NCI-H146 treated with DMSO at 0.1 percent for 48 hours (cell line): ENCODE measurements around the gene KYNU.
"Not testable (repeated sequence)": the region's sequence is repeated elsewhere in the genome, so short reads cannot be mapped to it uniquely, and the experiment has no call there.

Experiments
- DNase-seq: peaks from one replicate; lab custom pipeline; 2025; ENCODE audit not compliant: unreplicated experiment; lab: John Stamatoyannopoulos, UW

Gene KYNU

DNA sequence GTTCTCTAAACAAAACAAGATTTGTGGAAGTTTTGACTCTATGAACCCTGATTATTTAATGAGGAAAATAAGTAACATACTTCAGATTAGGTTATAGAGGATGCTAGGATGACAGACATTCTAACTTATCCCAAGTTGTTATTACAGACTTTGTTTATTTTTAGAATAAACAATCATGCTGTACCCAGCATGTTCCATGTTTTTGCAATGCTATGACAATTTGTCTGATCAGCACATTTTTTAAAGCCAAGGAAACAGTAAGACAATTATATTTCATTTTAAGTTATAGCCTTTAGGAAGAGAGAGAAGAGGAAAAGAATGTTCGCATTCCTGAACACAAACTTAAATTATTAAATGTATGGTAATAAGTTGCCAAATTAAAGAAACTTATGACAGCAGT is 119.8 kb downstream of the KYNU start:
- DNase-seq, result no peak

DNA sequence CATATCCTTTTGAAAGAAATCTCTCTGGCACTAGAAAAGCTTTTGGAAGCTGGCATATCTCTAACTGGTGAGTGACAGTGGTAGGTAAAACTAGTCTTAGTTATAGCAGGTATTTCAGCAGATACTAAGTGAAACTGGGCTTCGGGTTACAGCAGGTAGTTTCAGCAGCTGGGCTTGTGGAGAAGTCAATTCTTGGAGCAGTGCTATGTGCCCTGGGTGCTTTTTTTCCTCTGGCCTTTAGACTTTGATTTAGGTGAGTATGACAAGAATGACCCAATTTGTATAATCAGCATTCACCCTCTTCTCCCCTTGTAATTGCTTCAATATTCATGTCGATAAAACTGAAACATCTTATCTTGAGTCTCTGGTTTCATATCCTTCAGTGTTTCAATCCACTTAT is 123.1 kb downstream of the KYNU start:
- DNase-seq, result no peak

GRCh38 chr2:143001501-143001900 is 124.0 kb downstream of the KYNU start:
- DNase-seq, result no peak

DNA sequence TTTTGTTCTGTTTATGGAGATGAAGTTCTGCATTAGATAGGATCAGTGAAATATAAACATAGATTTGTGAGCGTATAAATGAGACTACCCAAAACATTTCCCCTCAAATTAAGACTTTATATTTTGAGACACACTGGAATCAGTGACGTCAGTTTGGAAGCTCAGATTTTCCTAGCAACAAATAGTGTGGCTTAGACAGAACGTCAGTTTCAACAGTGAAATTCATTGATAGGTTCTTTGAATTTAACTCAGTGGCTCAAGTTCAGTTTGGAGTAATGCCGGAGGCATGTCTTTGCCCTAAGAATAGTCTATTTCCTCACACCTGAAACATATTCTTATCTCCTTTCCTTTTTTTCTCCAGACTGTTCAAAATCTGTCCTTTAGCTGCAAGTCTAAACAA is 138.2 kb downstream of the KYNU start:
- DNase-seq, result no peak

- DNase-seq, result no peak
These were observed 149.1 kb downstream of the KYNU start for GRCh38 chr2:143026411-143027054.

DNA sequence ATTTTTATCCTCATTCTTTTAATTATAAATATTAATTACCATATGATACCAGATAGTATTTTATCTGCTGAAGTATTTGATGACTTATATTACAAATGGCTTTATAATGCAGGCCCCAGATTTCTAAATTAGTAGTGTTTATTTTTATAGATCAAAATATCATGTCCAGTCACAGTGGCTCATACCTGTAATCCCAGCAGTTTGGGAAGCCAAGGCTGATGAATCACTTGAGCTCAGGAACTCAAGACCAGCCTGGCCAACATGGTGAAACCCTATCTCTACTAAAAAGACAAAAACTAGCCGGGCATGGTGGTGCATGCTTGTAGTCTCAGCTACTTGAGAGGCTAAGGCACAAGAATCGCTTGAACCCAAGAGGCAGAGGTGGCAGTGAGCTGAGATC is 151.7 kb downstream of the KYNU start:
- no peak for DNase-seq

- no peak for DNase-seq
These were observed 152.7 kb downstream of the KYNU start for GRCh38 chr2:143030127-143030526.

DNA sequence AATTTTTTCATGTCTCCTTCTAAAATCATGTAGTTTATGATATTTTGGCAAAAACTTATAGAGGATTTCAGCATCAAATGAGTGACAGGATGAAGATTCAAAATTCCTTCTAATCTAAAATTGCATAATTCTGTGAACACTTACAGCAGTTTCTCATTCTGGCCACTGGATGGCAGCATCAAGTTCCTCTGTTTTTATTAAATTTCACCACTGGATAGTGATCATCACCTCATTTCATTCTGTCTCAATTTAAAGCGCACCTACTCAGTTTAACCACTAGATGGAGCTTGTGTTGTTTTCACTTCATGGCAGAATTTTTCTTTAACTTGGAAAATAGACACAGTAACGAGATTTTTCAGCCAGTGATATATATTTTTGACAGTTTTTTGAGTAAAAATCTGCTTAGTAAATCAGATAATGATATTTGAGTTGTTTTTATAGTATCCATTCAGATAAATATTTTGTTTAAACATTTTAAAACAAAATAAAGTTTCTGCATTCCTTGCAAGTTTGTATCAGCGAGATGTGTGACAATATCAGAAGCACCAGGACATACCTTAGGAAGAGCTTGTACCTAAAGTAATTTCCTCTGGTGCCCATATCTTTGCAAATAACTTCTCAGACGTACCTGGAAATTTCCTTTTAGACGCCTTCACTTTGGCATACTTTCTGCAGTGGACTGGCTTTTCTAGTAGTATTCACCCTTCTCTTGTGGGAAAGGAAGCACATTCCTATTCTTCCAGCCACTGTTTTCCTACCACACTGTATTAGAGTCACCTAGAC is 157.0 kb downstream of the KYNU start:
- DNase-seq, result peak; percentile 78

DNA sequence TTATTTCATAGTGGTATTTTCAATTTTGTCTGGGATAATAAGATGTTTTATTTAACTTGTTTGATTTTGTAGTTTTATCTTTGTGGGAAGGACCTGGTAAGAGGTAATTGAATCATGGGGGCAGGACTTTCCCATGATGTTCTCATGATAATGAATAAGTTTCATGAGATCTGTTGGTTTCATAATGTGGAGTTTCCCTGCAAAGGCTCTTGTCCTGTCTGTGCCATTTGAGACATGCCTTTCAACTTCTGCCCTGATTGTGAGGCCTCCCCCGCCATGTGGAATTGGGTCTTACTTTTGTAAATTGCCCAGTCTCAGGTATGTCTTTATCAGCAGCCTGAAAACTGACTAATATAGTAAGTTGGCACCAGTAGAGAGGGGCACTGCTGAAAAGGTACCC is 174.0 kb downstream of the KYNU start:
- no peak for DNase-seq

GRCh38 chr2:143053437-143053836 is 176.0 kb downstream of the KYNU start:
- DNase-seq, result not testable (repeated sequence)

GRCh38 chr2:143056550-143056949 is 179.1 kb downstream of the KYNU start:
- no peak for DNase-seq

GRCh38 chr2:143058851-143059250 is 181.4 kb downstream of the KYNU start:
- DNase-seq, result no peak

DNA sequence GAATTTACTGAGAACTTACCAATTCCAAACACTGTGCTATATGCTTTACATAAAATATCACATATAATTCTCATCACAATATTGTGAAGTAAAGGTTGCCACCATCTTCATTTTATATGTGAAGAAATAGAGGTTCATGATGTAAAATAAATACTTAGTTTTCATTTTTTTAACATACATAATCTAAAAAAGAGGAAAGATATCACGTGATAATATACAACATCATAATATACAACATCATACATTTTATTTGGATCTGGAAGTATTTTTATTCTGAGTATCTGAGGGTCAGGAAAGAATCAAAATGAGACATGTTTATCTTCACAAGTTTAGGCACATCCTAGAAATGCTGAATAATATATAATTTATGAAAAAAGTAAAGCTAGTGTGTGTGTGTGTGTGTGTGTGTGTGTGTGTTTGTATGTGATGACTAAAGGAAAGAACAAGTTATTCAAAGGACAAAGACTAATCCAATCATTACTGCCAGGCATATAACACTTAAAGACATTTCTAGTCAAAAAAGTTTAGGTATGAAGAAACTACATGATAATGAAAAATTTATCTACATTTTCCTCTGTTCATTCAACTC is 186.2 kb downstream of the KYNU start:
- DNase-seq, result no peak

DNA sequence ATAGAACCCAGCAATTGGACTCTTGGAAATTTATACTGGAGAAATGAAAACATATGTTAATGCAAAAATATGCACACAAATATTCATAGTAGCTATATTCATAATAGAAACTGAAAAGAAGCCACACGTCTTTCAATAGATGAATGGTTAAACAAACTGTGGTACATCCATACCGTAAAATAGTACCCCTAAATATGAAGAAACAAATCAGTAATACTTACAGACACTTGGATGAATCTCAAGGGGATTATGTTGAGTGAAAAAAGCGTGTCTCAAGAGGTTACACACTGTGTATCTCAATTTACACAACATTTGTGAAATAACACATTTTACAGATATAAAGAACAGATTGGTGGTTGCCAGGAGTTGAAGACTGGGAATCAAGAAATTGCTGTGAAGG is 190.6 kb downstream of the KYNU start:
- DNase-seq, result no peak

DNA sequence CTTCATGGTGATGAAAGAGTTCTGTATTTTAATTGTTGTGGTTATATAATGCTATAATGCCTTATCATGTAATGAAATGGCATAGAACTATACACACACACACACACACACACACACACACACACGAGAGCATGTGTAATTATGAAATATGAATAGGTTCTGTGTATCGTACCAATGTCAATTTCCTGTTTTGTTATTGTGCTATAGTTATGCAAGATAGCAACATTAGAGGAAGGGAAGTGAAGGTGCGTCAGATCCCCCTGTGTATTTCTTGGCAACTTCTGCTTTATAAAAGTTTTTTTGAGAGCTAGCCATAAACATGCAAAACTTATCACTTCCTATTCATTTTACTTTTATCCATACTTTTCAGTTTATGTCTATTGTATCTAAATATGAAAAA is 191.0 kb downstream of the KYNU start:
- no peak for DNase-seq

DNA sequence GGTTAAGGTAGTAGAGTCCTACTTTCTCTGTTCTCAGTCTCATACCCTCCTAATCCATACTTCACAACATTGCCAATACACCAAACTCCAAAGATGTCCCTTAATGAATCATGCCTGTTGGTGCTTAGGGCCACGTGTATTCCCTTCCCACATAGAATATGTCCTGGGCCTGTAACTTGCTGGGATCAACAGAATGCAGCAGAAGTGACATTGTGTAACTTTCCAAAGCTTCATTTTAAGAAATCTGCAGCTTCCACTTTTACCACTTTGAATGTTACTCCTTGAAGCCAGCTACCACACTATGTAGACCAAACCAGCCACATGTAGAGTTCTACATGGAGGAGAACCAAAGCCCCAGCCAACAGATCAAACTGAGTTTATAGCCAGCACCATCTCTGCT is 193.2 kb downstream of the KYNU start:
- DNase-seq, result no peak

DNA sequence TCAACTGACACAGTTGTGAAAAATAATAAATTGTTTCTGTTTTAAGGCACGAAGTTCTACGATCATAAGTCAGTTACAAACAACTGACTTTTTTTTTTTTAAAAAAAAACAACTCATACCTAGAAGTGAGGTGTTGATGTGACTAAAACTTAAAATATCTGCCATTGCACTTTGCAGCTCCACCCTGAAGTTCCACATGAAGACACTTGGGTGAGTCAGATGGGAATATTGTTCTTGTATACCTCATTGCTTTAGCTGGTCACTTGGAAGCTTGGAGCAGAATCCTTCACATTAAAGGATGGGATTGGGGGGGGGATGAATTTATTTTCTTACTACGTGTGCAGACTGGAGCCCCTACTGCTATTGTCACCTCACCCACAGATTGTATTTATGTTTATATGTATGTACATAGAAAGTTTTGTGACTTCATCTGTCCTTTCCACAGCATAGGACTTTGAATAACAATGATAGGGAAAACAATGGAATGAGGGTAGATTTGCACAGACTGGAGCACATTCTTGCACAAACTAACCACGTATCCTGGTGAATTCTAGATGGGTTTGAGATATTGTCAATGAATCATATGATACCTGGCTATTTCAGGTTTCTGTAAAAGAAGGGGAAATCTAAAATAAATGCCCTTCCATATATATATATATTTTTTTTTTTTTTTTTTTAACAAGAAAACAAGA is 193.9 kb downstream of the KYNU start:
- no peak for DNase-seq

DNA sequence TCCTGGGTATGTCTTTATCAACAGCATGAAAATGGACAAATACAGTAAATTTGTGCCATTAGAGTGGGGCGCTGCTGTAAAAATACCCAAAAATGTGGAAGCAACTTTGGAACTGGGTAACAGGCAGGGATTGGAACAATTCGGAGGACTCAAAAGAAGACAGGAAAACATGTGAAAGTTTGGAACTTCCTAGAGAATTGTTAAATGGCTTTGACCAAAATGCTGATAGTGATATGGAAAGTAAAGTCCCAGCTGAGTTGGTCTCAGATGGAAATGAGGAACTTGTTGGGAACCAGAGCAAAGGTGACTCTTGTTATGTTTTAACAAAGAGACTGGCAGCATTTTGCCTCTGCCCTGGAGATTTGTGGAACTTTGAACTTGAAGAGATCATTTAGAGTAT is 197.4 kb downstream of the KYNU start:
- DNase-seq, result not testable (repeated sequence)

- DNase-seq, result no peak
These were observed 198.2 kb downstream of the KYNU start for GRCh38 chr2:143075711-143076110.

DNA sequence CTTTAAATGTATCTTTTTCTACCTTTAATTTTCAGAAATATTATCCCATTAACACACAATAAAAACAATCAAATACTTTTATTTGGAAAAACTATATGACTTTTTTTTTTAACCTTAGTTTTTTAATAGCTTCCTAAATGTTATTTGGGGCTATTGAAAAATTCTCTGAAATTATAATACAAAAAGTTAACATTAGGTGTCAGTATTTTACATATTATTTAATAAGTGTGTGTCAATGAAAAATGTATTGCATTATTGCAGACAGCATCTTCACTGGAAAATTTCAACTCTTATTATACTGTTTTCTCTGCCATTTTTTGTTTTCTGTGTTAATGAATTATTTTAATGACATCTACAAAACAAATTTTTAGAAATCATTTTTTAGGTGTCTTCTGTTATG is 200.6 kb downstream of the KYNU start:
- no peak for DNase-seq

DNA sequence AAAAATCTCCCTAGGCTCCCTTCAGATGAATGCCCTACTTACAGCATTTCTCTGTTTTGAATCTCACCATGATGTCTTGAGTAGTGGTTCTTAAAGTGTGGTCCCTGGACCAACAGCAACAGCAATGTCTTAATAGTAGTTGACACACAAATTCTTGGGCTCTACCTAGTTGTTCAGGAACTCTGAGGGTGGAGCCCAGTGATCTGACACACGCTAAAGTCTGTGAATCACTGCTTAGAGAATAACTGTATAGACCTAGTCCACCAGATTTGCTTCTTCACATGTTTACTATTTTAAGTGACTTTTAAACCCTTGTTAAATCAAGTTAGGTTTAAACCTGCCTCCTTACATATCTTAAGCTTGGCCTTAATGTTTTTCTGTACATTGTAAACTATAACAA is 204.2 kb downstream of the KYNU start:
- no peak for DNase-seq

DNA sequence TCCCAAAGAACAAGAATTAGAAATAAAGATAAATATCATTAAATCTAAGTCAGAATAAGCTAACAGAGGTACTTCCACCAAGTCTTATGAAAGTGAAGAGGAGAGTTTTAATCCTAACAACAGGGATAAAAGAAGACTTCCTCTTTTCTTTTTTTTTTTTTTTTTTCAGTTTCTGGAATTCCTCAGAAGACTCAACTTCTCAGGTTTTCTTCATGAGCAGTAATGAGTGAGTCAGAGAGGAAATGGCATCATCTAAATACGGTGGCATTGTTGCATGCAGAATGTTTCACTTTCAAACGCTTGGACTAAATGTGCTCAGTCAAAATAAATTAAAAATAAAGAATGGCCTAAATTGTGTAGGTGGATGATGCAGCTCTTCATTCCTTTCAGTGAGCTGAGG is 206.2 kb downstream of the KYNU start:
- no peak for DNase-seq
